GM12878 (cell line): Measurements from ENCODE around the gene TMUB2. TPM values are rescaled to one million over a fixed set of nuclear protein-coding genes. Genes with fewer than 3 reads are reported as not detected.

Experiments
- ATAC-seq: fragments of 200-7000 bp; cut with Tn5 transposase; 3 replicates; pipeline ENCODE4 v1.9.1; 2020; ENCODE audit warnings: mild to moderate bottlenecking, moderate library complexity
- BruUV-seq: library from RNA; stranded (reverse); fragments of 400-500 nt; replicated peaks from 2 replicates; lab custom pipeline; 2021; lab: Mats Ljungman, UMichigan
- CTCF ChIA-PET: fragments of 300-600 bp; sonication (Branson Sonifier 250); formaldehyde crosslinking; extraction: SDS; loops from one replicate; lab custom pipeline; 2021; ENCODE audit warnings: inconsistent platforms; lab: Yijun Ruan, JAX
- POLR2A ChIA-PET: fragments of 350-600 bp; formaldehyde crosslinking; extraction: SDS; loops from one replicate; lab custom pipeline; 2021; ENCODE audit warnings: inconsistent platforms; lab: Charles Lee
- RAD21 ChIA-PET: fragments of 300-600 bp; sonication (Branson Sonifier 250); formaldehyde crosslinking; loops from one replicate; lab custom pipeline; 2023; ENCODE audit warnings: antibody characterized with exemption; ENCODE audit not compliant: unreplicated experiment; lab: Charles Lee
- SMC1A ChIA-PET: fragments of 300-600 bp; sonication (Branson Sonifier 250); formaldehyde crosslinking; loops from one replicate; lab custom pipeline; 2023; ENCODE audit not compliant: unreplicated experiment, uncharacterized antibody; lab: Charles Lee
- DNase-seq: peaks from one replicate; pipeline ENCODE4 v3.0.0-alpha.2; 2011; ENCODE audit warnings: low read depth, low spot score
- FAIRE-seq: peaks from 3 replicates; lab custom pipeline; 2011; peaks lifted over from hg19 to GRCh38; lab: Jason Lieb, UNC
- H2AFZ ChIP-seq: 2 replicates; pipeline ENCODE4 v1.6.0; 2011; ENCODE audit warnings: low read depth, low read length, control low read depth; ENCODE audit not compliant: control insufficient read depth
- H3K27ac ChIP-seq: 2 replicates; pipeline ENCODE4 v1.5.1; 2011; ENCODE audit warnings: control low read depth; ENCODE audit not compliant: control insufficient read depth, insufficient read depth
- H3K27me3 ChIP-seq, 2 experiments: replicated peaks in 1 of 2; 2 replicates each; pipeline versions ENCODE4 v1.6.0 to v1.6.1; 2011; ENCODE audit warnings: low read length in 1 of 2; ENCODE audit not compliant: control insufficient read depth in 2 of 2, insufficient read depth in 2 of 2
- H3K36me3 ChIP-seq, 2 experiments: 2 replicates each; pipeline ENCODE4 v1.5.1; 2011; ENCODE audit warnings: low read length in 1 of 2; ENCODE audit not compliant: control insufficient read depth in 2 of 2, insufficient read depth in 2 of 2
- H3K4me1 ChIP-seq: 2 replicates; pipeline ENCODE4 v1.6.1; 2011; ENCODE audit warnings: mild to moderate bottlenecking, low read length, moderate library complexity, mixed read lengths; ENCODE audit not compliant: control insufficient read depth, insufficient read depth
- H3K4me2 ChIP-seq: 2 replicates; pipeline ENCODE4 v1.6.0; 2011; ENCODE audit warnings: control low read depth; ENCODE audit not compliant: control insufficient read depth, insufficient read depth
- H3K4me3 ChIP-seq: fragments of 200-600 bp; sonication (generic); 2 replicates; pipeline ENCODE4 v1.5.1; 2016
- H3K79me2 ChIP-seq: 2 replicates; pipeline ENCODE4 v1.6.0; 2011; ENCODE audit warnings: low read length; ENCODE audit not compliant: control insufficient read depth, insufficient read depth
- H3K9ac ChIP-seq: 2 replicates; pipeline ENCODE4 v1.8.0; 2011; ENCODE audit warnings: low read length, control low read depth, mixed read lengths; ENCODE audit not compliant: control insufficient read depth, insufficient read depth
- H3K9me3 ChIP-seq: replicated peaks from 3 replicates; pipeline ENCODE4 v1.5.1; 2011; ENCODE audit warnings: mild to moderate bottlenecking, low read length; ENCODE audit not compliant: control insufficient read depth, insufficient read depth
- H4K20me1 ChIP-seq: 2 replicates; pipeline ENCODE4 v1.6.0; 2011; ENCODE audit not compliant: control insufficient read depth, insufficient read depth
- ATF7 ChIP-seq: fragments of 450-650 bp; IDR thresholded peaks from 2 replicates; pipeline ENCODE4 v1.6.1; 2016; ENCODE audit warnings: low read depth, mild to moderate bottlenecking
- EED ChIP-seq: sonication (generic); IDR thresholded peaks from 2 replicates; pipeline ENCODE4 v1.6.1; 2016; ENCODE audit warnings: antibody characterized with exemption, low read depth
- FOXK2 ChIP-seq: fragments of 450-650 bp; IDR thresholded peaks from 2 replicates; pipeline ENCODE4 v1.6.1; 2017; ENCODE audit warnings: mild to moderate bottlenecking, moderate library complexity
- HDAC6 ChIP-seq: fragments of 200-600 bp; sonication (generic); IDR thresholded peaks from one replicate; pipeline ENCODE4 v1.8.0; 2017; ENCODE audit warnings: antibody characterized with exemption; ENCODE audit not compliant: unreplicated experiment
- JUND ChIP-seq: IDR thresholded peaks from 2 replicates; pipeline ENCODE4 v1.6.1; 2012; ENCODE audit warnings: low read depth, mild to moderate bottlenecking, low read length, improper control_type of control experiment, moderate library complexity
- KAT2A ChIP-seq: conservative IDR thresholded peaks from 2 replicates; pipeline ENCODE4 v1.6.1; 2011; ENCODE audit warnings: low read depth, low read length; ENCODE audit not compliant: control insufficient read depth
- LARP7 ChIP-seq: fragments of 450-650 bp; IDR thresholded peaks from 2 replicates; pipeline ENCODE4 v1.6.1; 2017; ENCODE audit warnings: mild to moderate bottlenecking
- MYB ChIP-seq: fragments of 150-350 bp; IDR thresholded peaks from 2 replicates; pipeline ENCODE4 v1.6.1; 2014; ENCODE audit warnings: mild to moderate bottlenecking, low read depth, low read length, borderline replicate concordance
- NR2F1 ChIP-seq: fragments of 450-650 bp; conservative IDR thresholded peaks from 2 replicates; pipeline ENCODE4 v1.6.1; 2017; ENCODE audit warnings: mild to moderate bottlenecking
- TCF7 ChIP-seq: IDR thresholded peaks from 2 replicates; pipeline ENCODE4 v1.6.1; 2014; ENCODE audit warnings: antibody characterized with exemption, borderline replicate concordance
- WGBS: methylation state at CpG from one replicate; pipeline ENCODE4 v1.1.6; 2016; ENCODE audit warnings: low lambda C conversion rate; ENCODE audit not compliant: insufficient replicate concordance, insufficient coverage; ENCODE audit errors: missing lambda C conversion rate; 5-methylcytosine and 5-hydroxymethylcytosine counted together
- in situ Hi-C: fragments of 300-500 bp; cut with MboI; formaldehyde crosslinking; loops from 9 replicates; pipeline ENCODE4 v1.14.3; 2018; ENCODE audit warnings: mixed read lengths
- intact Hi-C: fragments of 100-400 bp; cut with micrococcal nuclease; formaldehyde crosslinking; loops from one replicate; pipeline ENCODE4 v1.14.2; 2022; ENCODE audit not compliant: unreplicated experiment
- polyA plus RNA-seq, 11 experiments: library from polyadenylated mRNA; depleted of rRNA in 4 of 11; unstranded in 6 of 11; stranded (reverse) in 5 of 11; fragments of >200 nt; fragmentation: Nextera tagmentation in 4 of 11; fragmentation: Illumina TruSeq in 1 of 11; extraction: Ambion mirVana in 4 of 11; extraction: Trizol in 1 of 11; gene quantifications; 1 replicate in 1 of 11; 2 replicates in 10 of 11; pipeline versions ENCODE4 v1.2.1 to v1.2.3, GENCODE V29; 2011 to 2016; ENCODE audit warnings: inconsistent platforms in 2 of 11, missing spikeins in 2 of 11, low read depth in 1 of 11
- total RNA-seq, 4 experiments: library from RNA; depleted of rRNA in 3 of 4; stranded (reverse); fragments of >200 nt in 3 of 4; fragmentation: Illumina TruSeq in 1 of 4; extraction: Trizol in 1 of 4; gene quantifications; 2 replicates each; pipeline versions ENCODE4 v1.2.1 to v1.2.3, GENCODE V29; 2013 to 2021
- TF ChIP-seq, protein P1 (sequence below): fragments of 450-650 bp; IDR thresholded peaks from 2 replicates; pipeline ENCODE4 v1.6.1; 2016; ENCODE audit warnings: mild to moderate bottlenecking, moderate library complexity, borderline replicate concordance
- TF ChIP-seq, protein P2 (sequence below): fragments of 450-650 bp; formaldehyde crosslinking; IDR thresholded peaks from 2 replicates; pipeline ENCODE4 v1.4.0; 2022; ENCODE audit warnings: mild to moderate bottlenecking, moderate library complexity

The TMUB2 gene
- total and polyA plus RNA-seq, 10 of the 15 experiments (the other 5 are each of a cell fraction or from before 2014, with no cell fraction given) = 4.3 to 34.0 (median 20.0) TPM

DNA sequence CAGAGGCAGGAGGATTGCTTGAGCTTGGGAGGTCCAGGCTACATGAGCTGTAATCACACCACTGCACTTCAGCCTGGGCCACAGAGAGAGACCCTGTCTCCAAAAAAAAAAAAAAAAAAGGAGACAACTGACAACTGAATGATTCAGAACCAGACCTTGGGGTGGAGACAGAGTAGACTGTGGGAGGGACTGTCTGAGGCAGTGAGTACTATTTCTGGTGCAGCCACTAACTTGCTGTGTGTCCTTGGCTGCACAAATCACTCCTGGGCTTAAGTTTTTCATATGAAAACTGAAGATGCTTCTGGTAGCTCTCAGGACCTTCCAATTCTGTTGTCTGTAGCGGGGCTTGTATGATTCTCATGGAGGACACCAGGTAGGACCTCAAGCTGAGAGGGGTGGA, 10.5 kb upstream of the TMUB2 start:
- in situ Hi-C loops (no loop called here), intact Hi-C loops (no loop called here)
- 100% methylated on average over 1 of the region's 1 CpG for WGBS
- Histone ChIP-seq H3K4me1 (no peaks in the 10 kb centered on the region; the same call in 1 of the 2 replicates), H3K36me3 (peaks cover 4 to 7% of the 10 kb centered on the region in 2 experiments), H3K4me2 (no peak overlapping the region), H3K9ac (no peak overlapping the region), H4K20me1 (no peaks in the 10 kb centered on the region), H2AFZ (no peak overlapping the region), H3K27me3 (no peaks in the 10 kb centered on the region), H3K9me3 (no peaks in the 10 kb centered on the region), H3K4me3 (no peak overlapping the region), H3K79me2 (no peaks in the 10 kb centered on the region), H3K27ac (no peak overlapping the region)
- FAIRE-seq (no peak), ATAC-seq (no peak; the same call in 2 of the 3 replicates), DNase-seq (no peak)
- BruUV-seq = no TSS peak
- ChIA-PET CTCF (interaction anchor here (0.9 to 1.3 kb wide), 2 partner anchors 26 to 33 kb away, joined by 3 read pairs; no protein-coding TSS in a partner anchor), POLR2A (no interaction called here), RAD21 (no interaction called here), SMC1A (no interaction called here)
- TF ChIP-seq FOXK2 (no peak), ATF7 (no peak), KAT2A (no peak), NR2F1 (no peak), HDAC6 (no peak), TCF7 (no peak), MYB (no peak), LARP7 (no peak), JUND (no peak), EED (no peak)
- TF ChIP-seq, protein P1, sequence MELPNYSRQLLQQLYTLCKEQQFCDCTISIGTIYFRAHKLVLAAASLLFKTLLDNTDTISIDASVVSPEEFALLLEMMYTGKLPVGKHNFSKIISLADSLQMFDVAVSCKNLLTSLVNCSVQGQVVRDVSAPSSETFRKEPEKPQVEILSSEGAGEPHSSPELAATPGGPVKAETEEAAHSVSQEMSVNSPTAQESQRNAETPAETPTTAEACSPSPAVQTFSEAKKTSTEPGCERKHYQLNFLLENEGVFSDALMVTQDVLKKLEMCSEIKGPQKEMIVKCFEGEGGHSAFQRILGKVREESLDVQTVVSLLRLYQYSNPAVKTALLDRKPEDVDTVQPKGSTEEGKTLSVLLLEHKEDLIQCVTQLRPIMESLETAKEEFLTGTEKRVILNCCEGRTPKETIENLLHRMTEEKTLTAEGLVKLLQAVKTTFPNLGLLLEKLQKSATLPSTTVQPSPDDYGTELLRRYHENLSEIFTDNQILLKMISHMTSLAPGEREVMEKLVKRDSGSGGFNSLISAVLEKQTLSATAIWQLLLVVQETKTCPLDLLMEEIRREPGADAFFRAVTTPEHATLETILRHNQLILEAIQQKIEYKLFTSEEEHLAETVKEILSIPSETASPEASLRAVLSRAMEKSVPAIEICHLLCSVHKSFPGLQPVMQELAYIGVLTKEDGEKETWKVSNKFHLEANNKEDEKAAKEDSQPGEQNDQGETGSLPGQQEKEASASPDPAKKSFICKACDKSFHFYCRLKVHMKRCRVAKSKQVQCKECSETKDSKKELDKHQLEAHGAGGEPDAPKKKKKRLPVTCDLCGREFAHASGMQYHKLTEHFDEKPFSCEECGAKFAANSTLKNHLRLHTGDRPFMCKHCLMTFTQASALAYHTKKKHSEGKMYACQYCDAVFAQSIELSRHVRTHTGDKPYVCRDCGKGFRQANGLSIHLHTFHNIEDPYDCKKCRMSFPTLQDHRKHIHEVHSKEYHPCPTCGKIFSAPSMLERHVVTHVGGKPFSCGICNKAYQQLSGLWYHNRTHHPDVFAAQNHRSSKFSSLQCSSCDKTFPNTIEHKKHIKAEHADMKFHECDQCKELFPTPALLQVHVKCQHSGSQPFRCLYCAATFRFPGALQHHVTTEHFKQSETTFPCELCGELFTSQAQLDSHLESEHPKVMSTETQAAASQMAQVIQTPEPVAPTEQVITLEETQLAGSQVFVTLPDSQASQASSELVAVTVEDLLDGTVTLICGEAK = no peak
- TF ChIP-seq, protein P2, sequence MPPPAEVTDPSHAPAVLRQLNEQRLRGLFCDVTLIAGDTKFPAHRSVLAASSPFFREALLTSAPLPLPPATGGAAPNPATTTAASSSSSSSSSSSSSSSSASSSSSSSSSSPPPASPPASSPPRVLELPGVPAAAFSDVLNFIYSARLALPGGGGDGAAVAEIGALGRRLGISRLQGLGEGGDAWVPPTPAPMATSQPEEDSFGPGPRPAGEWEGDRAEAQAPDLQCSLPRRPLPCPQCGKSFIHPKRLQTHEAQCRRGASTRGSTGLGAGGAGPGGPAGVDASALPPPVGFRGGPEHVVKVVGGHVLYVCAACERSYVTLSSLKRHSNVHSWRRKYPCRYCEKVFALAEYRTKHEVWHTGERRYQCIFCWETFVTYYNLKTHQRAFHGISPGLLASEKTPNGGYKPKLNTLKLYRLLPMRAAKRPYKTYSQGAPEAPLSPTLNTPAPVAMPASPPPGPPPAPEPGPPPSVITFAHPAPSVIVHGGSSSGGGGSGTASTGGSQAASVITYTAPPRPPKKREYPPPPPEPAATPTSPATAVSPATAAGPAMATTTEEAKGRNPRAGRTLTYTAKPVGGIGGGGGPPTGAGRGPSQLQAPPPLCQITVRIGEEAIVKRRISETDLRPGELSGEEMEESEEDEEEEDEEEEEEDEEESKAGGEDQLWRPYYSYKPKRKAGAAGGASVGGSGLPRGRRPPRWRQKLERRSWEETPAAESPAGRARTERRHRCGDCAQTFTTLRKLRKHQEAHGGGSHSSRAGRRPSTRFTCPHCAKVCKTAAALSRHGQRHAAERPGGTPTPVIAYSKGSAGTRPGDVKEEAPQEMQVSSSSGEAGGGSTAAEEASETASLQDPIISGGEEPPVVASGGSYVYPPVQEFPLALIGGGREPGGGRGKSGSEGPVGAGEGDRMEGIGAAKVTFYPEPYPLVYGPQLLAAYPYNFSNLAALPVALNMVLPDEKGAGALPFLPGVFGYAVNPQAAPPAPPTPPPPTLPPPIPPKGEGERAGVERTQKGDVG = no peak
